Measurements from ENCODE around the gene GTF3C1. TPM values are rescaled to one million over a fixed set of nuclear protein-coding genes. Genes with fewer than 3 reads are reported as not detected.

Gene GTF3C1
- total RNA-seq, 2 experiments from 2014 or later = 48.8 to 50.7 TPM

DNA sequence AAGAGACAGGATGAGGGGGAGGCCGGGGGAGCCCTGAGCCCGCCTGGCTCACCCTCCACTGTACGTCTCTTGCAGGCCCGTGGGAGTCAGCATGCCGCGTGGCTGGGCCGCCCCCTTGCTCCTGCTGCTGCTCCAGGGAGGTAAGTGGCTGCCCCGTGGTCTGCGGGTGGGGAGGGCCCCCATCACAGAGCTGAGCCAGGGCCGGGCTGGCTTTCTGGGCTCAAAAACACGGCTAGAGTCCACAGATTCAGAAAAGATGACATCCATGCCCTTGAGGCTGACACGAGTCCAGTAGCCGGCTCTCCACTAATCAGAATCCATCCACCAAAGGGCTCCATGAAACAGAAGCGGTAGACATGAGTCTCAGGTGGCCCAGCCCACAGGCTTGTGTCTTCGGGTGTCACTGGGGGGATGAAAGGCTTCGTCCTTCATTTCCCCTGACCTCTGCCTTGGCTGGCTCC, 119.7 kb downstream of the GTF3C1 start:
- no peaks in the 10 kb centered on the region for H3K9me3 Mint-ChIP-seq (ENCODE audit: low read depth)
- ChIA-PET POLR2A (no interaction called here), CTCF (no interaction called here)
- no peak overlapping the region for H3K4me3 Mint-ChIP-seq
- H3K4me1 Mint-ChIP-seq = peaks cover 72% of the 10 kb centered on the region
- H3K27me3 Mint-ChIP-seq = no peaks in the 10 kb centered on the region
- intact Hi-C loops (cut with DNase I, micrococcal nuclease) = loop anchor here in 1 of 2 experiments (2.0 kb wide), 1 partner anchor 17 kb away; no protein-coding TSS in a partner anchor
- no peak overlapping the region for H3K27ac Mint-ChIP-seq
- no peak for ATAC-seq
- peaks cover 87% of the 10 kb centered on the region for H3K36me3 Mint-ChIP-seq (ENCODE audit: low read depth)
- DNase-seq = no peak

DNA sequence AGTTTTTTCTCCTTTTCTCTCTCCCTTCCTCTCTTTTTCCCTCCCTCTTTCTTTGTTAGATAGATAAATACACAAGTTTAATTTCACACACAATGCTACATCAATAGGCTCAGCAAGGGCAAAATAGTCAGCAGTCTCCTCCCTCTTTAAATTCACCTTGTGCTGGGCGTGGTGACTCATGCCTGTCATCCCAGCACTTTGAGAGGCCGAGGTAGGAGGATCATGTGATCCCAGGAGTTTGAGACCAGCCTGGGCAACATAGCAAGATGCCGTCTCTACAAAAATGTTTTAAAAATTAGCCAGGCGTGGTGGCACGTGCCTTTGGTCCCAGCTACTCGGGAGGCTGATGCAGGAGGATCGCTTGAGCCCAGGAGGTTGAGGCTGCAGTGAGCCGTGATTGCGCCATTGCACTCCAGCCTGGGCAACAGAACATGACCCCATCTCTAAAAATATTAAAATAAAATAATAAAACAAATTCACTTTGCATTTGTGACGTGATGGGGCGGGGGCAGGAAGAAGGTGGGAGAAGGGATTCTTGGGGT, 120.3 kb downstream of the GTF3C1 start:
- ATAC-seq = no peak
- Mint-ChIP-seq H3K27me3 (no peaks in the 10 kb centered on the region), H3K27ac (peak overlapping the region; percentile 79), H3K9me3 (ENCODE audit: low read depth) (no peaks in the 10 kb centered on the region), H3K36me3 (ENCODE audit: low read depth) (peaks cover 87% of the 10 kb centered on the region), H3K4me3 (no peak overlapping the region), H3K4me1 (peaks cover 78% of the 10 kb centered on the region)
- CTCF ChIA-PET = no interaction called here
- no peak for DNase-seq
- POLR2A ChIA-PET = no interaction called here
- intact Hi-C loops (cut with DNase I, micrococcal nuclease) = no loop called here

DNA sequence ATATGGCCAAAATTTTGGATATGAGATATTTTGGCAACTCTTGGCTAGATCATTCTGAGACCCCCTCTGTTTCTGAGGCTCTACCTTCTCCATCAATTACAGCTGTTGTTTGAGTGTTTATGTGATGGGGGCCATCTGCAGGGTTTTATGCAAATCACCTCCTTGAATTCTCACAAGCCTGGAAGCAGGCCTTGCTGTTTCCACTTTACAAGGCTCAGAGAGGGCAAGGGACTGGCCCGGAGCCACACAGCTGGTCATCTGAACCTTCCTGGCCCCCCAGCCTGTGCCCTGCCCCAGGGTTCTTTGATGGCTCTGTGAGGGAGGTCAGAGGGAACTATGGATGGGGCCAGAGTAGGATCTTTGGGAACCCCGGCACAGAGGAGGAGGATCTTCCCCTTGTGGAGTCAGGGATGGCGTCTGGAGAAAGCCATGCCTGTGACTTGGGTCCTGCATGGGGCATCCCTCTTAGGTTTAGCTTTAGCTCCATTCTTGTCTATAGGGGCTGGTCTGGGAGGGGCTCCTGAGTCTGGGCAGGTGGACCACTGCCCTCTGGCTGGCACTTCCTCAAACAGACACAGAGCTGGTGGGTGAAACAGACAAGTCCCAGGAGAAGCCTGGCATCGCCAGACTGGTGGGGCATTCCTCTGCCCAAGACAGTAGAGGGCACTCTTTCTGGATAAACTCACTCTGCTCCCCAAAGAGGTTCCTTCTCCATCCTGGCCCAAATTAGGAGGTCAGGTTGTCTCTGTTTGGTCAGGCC, 121.5 kb downstream of the GTF3C1 start:
- H3K27ac Mint-ChIP-seq = peak overlapping the region; percentile 58
- no peak overlapping the region for H3K4me3 Mint-ChIP-seq
- peaks cover 90% of the 10 kb centered on the region for H3K4me1 Mint-ChIP-seq
- ChIA-PET POLR2A (interaction anchor here (0.6 kb wide), 1 partner anchor 50 kb away, joined by 5 read pairs; no protein-coding TSS in a partner anchor), CTCF (interaction anchor here (0.7 to 1.2 kb wide), 2 partner anchors 193 to 281 kb away, joined by 3 to 4 read pairs; no protein-coding TSS in a partner anchor)
- no peak for ATAC-seq
- no peak for DNase-seq
- H3K27me3 Mint-ChIP-seq = no peaks in the 10 kb centered on the region
- intact Hi-C loops (cut with DNase I, micrococcal nuclease) = no loop called here
- peaks cover 88% of the 10 kb centered on the region for H3K36me3 Mint-ChIP-seq (ENCODE audit: low read depth)
- peaks cover 2% of the 10 kb centered on the region for H3K9me3 Mint-ChIP-seq (ENCODE audit: low read depth)

DNA sequence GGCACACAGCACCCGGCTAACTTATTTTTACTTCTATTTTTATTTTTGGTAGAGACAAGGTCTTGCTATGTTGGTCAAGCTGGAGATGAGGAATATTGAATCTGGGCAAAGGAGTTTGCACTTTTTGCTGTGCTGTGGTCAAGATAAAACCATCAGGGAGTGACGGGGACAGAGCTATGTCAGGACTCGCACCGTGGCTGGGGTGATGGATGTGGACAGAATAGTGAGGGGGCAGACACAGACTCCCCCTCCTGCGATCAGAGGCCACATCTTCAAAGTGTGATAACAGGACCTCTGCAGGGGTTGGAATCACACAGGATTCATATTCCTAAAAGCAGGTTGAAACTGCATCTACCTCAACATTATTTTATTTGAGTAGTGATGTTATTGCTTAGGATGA, 122.2 kb downstream of the GTF3C1 start:
- H3K9me3 Mint-ChIP-seq (ENCODE audit: low read depth) = peaks cover 2% of the 10 kb centered on the region
- ChIA-PET POLR2A (interaction anchor here (0.6 kb wide), 2 partner anchors 33 to 49 kb away, joined by 4 to 5 read pairs; no protein-coding TSS in a partner anchor), CTCF (interaction anchor here (1.2 kb wide), 1 partner anchor 192 kb away, joined by 4 read pairs; no protein-coding TSS in a partner anchor)
- intact Hi-C loops (cut with DNase I, micrococcal nuclease) = loop anchor here (2.0 kb wide), 2 partner anchors 19 to 25 kb away; partner anchors contain the start of gene IL21R (in 2 of the 2)
- peaks cover 88% of the 10 kb centered on the region for H3K36me3 Mint-ChIP-seq (ENCODE audit: low read depth)
- peak overlapping the region; percentile 92 for H3K27ac Mint-ChIP-seq
- DNase-seq = no peak
- peak overlapping the region; percentile 43 for H3K4me3 Mint-ChIP-seq
- ATAC-seq = no peak
- no peaks in the 10 kb centered on the region for H3K27me3 Mint-ChIP-seq
- H3K4me1 Mint-ChIP-seq = peaks cover 85% of the 10 kb centered on the region

DNA sequence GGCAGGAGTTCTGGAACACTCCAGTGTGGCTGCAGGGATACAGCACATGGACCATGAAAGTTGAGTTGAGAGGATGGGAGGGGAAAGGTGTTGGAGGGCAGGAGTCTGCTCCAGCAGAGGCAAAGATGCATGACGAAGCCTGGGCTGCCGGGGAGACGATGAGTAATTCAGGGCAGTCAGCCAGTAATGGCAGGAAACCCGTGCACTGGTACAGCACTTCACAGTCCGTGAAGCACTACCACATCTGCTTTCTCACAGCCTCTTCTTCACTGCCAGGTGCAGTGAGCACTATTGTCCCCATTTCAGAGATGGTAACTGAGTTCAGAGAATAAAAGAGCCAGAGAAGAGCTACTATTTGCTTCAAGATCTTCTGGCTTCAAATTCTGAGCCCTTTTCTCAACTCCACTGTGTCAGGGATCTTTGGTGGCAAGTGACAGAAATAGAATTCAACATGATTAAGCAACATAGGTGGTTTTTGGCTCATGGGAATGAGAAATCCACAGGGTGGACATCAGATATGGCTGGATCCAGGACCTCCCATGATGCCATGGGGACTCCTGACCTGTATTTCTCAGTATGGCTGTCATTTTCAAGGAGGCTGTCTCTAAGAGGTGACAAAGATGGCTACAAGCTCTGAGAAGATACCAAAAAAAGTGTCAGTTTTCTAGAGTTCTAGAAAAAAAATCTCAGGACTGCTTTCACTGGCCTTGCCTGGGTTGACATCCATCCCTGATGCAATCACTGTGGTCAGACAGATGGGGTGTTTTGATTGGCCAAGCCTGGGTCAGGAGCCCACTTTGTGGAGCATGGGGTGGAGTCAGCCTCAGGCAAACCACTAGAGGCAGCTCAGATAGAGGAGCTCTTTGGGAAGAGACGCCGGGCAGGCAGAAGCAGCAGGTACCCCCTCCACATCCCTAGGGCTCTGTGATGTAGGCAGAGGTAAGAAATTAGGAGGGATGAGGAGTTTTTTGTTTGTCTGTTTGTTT, 123.0 kb downstream of the GTF3C1 start:
- ChIA-PET CTCF (interaction anchor here (1.2 kb wide), 1 partner anchor 192 kb away, joined by 4 read pairs; no protein-coding TSS in a partner anchor), POLR2A (interaction anchor here (0.6 to 0.7 kb wide), 2 partner anchors 19 to 34 kb away, joined by 3 to 4 read pairs; no protein-coding TSS in a partner anchor)
- Mint-ChIP-seq H3K4me3 (peak overlapping the region; percentile 43), H3K36me3 (ENCODE audit: low read depth) (peaks cover 90% of the 10 kb centered on the region), H3K27me3 (no peaks in the 10 kb centered on the region), H3K27ac (peak overlapping the region; percentile 92), H3K9me3 (ENCODE audit: low read depth) (peaks cover 9% of the 10 kb centered on the region), H3K4me1 (peaks cover 82% of the 10 kb centered on the region)
- DNase-seq = peak; percentile 90
- intact Hi-C loops (cut with DNase I, micrococcal nuclease) = loop anchor here (1.0 to 2.0 kb wide), 3 partner anchors 18 to 24 kb away; partner anchors contain the start of gene IL21R (in 2 of the 2)
- peak; percentile 94 for ATAC-seq

DNA sequence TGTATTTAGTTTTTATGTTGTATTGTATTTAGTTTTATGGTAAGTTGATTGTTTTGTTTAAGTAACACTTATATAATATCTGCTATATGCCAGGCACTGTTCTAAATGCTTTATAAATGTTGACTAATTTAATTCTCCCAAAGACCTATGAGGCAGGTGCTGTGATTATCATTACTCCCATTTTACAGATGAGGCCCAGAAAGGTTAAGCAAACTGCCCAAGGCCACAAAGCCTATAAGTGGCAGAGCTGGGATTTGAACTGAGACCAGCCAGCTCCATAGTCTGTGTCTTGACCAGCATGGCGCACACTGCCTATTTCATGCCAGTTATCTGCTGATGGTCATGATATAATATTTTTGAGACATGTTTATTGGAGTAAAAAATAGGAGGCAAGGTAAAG, 123.8 kb downstream of the GTF3C1 start:
- Mint-ChIP-seq H3K9me3 (ENCODE audit: low read depth) (peaks cover 9% of the 10 kb centered on the region), H3K27ac (peak overlapping the region; percentile 92), H3K4me3 (no peak overlapping the region), H3K4me1 (peaks cover 76% of the 10 kb centered on the region), H3K36me3 (ENCODE audit: low read depth) (peaks cover 87% of the 10 kb centered on the region), H3K27me3 (no peaks in the 10 kb centered on the region)
- ChIA-PET POLR2A (no interaction called here), CTCF (no interaction called here)
- no peak for DNase-seq
- intact Hi-C loops (cut with DNase I, micrococcal nuclease) = loop anchor here (1.0 to 2.0 kb wide), 3 partner anchors 18 to 23 kb away; partner anchors contain the start of gene IL21R (in 2 of the 2)
- no peak for ATAC-seq

DNA sequence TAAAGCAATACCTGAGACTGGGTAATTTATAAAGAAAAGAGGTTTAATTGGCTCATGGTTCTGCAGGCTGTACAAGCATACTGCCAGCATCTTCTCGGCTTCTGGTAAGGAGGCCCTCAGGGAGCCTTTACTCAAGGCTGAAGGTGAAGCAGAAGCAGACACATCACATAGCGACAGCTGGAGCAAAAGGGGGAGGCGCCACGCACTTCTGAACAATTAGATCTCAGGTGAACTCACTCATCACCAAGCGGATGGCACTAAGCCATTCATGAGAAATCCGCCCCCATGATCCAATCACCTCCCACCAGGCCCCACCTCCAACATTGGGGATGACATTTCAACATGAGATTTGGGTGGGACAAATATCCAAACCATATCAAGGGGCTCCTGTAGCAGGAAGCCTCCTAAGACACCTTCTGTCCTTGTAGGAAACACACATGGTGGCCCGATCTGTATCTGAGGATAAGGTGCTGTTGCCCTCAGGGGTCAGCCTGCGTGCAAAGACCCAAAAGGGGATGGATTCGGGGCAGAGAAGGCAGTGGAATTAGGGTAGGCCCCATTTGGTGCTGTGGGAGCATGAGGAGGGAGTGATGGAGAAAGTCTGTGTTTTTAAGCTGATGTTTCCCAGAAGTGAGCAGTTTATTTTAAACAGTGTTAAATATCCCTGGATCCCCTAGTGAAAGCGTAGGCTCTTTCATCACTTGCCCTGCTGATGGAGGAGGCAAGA, 124.8 kb downstream of the GTF3C1 start:
- H3K27ac Mint-ChIP-seq = peak overlapping the region; percentile 90
- no peak for ATAC-seq
- no peaks in the 10 kb centered on the region for H3K27me3 Mint-ChIP-seq
- ChIA-PET POLR2A (no interaction called here), CTCF (interaction anchor here (0.6 kb wide), 1 partner anchor 147 kb away, joined by 3 read pairs; no protein-coding TSS in a partner anchor)
- no peak for DNase-seq
- peaks cover 74% of the 10 kb centered on the region for H3K4me1 Mint-ChIP-seq
- no peak overlapping the region for H3K4me3 Mint-ChIP-seq
- peaks cover 87% of the 10 kb centered on the region for H3K36me3 Mint-ChIP-seq (ENCODE audit: low read depth)
- intact Hi-C loops (cut with DNase I, micrococcal nuclease) = no loop called here
- peaks cover 16% of the 10 kb centered on the region for H3K9me3 Mint-ChIP-seq (ENCODE audit: low read depth)

DNA sequence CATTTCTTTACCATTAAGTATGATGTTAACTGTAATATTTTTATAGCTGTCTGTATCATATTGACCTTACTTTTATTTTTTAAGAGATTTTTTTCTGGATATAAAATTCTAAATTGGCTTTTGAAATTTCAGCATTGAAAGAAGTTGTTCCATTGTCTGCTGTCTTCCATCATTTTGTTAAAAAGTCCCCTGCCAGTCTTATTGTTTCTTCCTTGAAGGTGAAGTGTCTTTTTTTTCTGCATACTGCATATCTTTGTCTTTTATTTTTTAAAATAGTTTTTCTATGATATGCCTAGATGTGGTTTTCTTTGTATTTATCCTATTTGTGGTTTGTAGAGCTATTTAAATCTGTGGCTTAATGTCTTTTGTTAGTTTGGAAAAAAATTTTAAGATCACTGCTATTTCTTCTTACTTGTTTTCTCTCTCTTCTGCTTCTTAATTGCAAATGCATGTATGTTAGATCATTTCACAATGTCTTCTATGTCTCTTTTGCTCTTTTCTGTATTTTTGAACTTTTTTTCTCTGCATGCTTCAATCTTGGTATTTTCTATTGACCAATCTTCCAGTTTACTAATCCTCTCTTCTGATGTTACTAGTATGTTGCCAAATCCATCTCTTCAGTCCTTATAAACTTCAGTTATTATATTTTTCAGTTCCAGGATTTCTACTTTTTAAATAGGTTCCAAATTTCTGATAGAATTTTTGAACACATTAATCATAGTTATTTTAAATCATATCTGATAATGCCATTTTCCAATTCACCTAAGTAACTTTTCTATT, 127.6 kb downstream of the GTF3C1 start:
- DNase-seq (no peak), ATAC-seq (no peak)
- ChIA-PET POLR2A (interaction anchor here (0.7 kb wide), 1 partner anchor 137 kb away, joined by 4 read pairs; no protein-coding TSS in a partner anchor), CTCF (interaction anchor here (0.8 to 2.5 kb wide), 8 partner anchors 10 to 312 kb away, joined by 3 to 11 read pairs (median 4); no protein-coding TSS in a partner anchor)
- Mint-ChIP-seq H3K9me3 (ENCODE audit: low read depth) (peaks cover 17% of the 10 kb centered on the region), H3K27ac (peak overlapping the region; percentile 72), H3K27me3 (no peaks in the 10 kb centered on the region), H3K36me3 (ENCODE audit: low read depth) (peaks cover 84% of the 10 kb centered on the region), H3K4me3 (no peak overlapping the region), H3K4me1 (peaks cover 63% of the 10 kb centered on the region)
- intact Hi-C loops (cut with DNase I, micrococcal nuclease) = no loop called here

DNA sequence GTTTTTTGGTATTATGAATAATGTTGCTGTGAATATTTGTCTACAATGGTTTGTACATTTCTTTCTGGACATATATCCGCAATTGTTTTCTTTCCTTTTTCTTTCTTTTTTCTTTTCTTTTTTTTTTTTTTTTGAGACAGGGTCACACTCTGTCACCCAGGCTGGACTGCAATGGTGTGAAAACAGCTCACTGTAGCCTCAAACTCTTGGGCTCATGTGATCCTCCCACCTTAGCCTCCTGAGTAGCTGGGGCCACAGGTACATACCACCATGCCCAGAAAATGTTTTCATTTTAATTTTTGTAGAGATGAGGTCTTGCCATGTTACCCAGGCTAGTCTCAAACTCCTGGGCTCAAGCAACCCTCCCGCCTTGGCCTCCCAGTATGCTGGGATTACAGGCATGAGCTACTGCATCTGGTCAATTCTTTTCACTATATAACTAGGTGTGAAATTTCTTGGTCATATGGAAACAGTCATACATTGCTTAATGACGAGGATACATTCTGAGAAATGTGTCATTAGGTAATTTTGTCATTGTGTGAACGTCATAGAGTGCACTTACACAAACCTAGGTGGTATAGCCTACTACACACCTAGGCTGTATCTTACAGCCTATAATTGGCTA, 132.6 kb downstream of the GTF3C1 start:
- H3K27me3 Mint-ChIP-seq = no peaks in the 10 kb centered on the region
- CTCF ChIA-PET = interaction anchor here (0.9 kb wide), 1 partner anchor 10 kb away, joined by 6 read pairs; no protein-coding TSS in a partner anchor
- H3K9me3 Mint-ChIP-seq (ENCODE audit: low read depth) = peaks cover 15% of the 10 kb centered on the region
- H3K36me3 Mint-ChIP-seq (ENCODE audit: low read depth) = peaks cover 84% of the 10 kb centered on the region
- peak; percentile 55 for DNase-seq
- peaks cover 67% of the 10 kb centered on the region for H3K4me1 Mint-ChIP-seq
- intact Hi-C loops (cut with DNase I, micrococcal nuclease) = no loop called here
- POLR2A ChIA-PET = interaction anchor here (0.6 to 1.7 kb wide), 4 partner anchors 9 to 44 kb away, joined by 3 to 6 read pairs (median 3); partner anchors contain the start of gene IL21R
- no peak overlapping the region for H3K4me3 Mint-ChIP-seq
- peak overlapping the region; percentile 39 for H3K27ac Mint-ChIP-seq
- ATAC-seq = peak; percentile 81
